ENCODE results near the gene MLIP.

DNA sequence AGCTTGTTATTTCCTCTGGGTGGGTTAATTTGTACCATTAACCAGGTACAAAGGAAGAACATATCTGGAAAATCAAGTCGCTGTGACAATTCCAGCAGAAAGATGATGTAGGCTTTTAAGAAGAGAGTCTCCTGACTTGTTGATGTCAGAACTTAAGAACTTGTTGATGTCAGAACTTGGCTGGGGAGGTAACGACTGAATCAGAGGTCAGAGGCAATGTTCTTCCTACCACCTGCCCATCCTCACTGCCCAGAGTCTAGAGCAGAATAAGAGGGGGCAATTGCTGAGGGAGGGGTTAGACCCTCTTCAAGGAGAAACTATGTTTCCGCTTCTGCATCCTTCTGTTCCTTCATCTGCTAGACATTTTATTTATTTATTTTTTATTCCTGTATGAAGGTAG is 18.9 kb downstream of the MLIP start:
- TF ChIP-seq, protein P1, sequence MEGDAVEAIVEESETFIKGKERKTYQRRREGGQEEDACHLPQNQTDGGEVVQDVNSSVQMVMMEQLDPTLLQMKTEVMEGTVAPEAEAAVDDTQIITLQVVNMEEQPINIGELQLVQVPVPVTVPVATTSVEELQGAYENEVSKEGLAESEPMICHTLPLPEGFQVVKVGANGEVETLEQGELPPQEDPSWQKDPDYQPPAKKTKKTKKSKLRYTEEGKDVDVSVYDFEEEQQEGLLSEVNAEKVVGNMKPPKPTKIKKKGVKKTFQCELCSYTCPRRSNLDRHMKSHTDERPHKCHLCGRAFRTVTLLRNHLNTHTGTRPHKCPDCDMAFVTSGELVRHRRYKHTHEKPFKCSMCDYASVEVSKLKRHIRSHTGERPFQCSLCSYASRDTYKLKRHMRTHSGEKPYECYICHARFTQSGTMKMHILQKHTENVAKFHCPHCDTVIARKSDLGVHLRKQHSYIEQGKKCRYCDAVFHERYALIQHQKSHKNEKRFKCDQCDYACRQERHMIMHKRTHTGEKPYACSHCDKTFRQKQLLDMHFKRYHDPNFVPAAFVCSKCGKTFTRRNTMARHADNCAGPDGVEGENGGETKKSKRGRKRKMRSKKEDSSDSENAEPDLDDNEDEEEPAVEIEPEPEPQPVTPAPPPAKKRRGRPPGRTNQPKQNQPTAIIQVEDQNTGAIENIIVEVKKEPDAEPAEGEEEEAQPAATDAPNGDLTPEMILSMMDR (IDR thresholded peaks at IDR 0.05): no peak
- TF ChIP-seq POLR2AphosphoS5 (IDR thresholded peaks at IDR 0.05; ENCODE audit: low read depth, low read length): no peak
